GM18505 (cell line): Measurements from ENCODE around the gene TRAK1.
"Not testable (repeated sequence)": the region's sequence is repeated elsewhere in the genome, so short reads cannot be mapped to it uniquely, and the experiment has no call there.

Experiments
- ATAC-seq: cut with Tn5 transposase; IDR thresholded peaks from one replicate; pipeline ENCODE4 v1.9.1; 2021; ENCODE audit not compliant: unreplicated experiment
- POLR2A ChIP-seq: IDR thresholded peaks from 4 replicates; pipeline ENCODE4 v1.6.1; 2011; ENCODE audit warnings: borderline replicate concordance; ENCODE audit not compliant: insufficient read depth, insufficient read length; ENCODE audit errors: extremely low read depth

The TRAK1 gene

GRCh38 chr3:42090973-42091731, at the start of gene TRAK1:
Gene TRAK1 (plus strand): TSS chr3:42091357. CDS start chr3:42091470, 113 bp downstream.
- ATAC-seq, result no peak
- no peak for TF ChIP-seq POLR2A

GRCh38 chr3:42042747-42043098, 48.4 kb upstream of the TRAK1 start:
- no peak for ATAC-seq
- no peak for TF ChIP-seq POLR2A

DNA sequence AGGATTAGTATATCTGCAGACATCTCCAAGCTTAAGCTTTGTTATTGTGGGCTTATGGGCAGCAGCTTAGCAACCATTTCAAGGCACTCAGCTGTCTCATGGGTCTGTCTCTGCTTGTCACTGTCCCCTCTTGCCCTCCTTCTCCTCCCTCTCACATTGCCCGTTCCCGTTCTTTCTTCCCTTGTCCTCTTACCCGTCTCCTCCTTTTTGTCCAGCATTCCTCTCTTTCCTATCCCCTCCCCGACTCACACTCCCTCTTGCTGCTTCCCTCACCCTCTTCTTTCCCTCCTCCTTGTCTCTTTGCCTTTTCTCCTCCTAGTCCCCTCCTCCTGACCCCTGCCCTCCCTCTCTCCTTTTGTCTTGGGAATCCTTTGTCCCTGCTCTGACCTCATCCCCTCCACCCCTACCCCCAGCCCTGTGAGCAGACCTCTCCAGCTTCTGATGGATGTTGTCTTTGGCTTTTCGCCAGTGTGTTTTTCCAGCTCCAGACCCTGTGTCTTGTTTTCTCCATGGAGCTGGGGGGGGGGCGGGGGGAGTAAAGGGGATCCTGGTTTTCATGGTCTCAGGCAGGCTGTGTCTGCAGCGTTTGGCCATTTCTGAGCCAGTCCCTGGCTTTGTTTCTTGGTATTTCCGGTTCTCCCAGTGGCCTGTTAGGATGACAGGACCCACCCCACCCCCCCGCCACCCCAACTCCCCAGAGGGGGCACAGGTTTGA, 47.9 kb upstream of the TRAK1 start:
- no peak for ATAC-seq
- no peak for TF ChIP-seq POLR2A

DNA sequence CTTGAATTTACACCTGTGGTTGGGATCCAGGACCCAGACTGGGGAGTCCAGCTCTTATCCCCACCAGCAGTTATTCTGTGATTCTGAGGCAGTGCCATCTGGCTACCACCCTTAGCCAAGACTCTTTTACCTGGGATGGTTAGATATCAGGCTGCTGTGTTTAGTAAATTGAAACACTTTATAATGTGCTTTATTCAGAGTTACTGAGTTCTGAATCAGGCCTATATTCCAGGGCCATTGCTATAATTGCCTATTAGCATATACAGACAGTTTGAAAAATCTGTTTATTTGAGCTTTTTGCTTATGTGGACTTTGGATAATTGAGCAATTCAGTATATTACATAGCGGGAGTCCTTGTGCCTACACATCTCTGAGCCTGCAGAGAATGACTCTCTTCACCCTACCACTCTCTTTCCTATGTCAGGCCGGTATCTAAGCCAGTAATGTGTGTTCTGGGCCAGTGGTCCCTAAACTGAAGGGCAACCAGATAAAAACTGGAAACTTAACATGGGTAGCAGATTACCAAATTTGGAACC, 45.4 kb upstream of the TRAK1 start:
- no peak for ATAC-seq
- no peak for TF ChIP-seq POLR2A

- not testable (repeated sequence) for ATAC-seq
Measured at GRCh38 chr3:42048526-42048925, 42.6 kb upstream of the TRAK1 start.

DNA sequence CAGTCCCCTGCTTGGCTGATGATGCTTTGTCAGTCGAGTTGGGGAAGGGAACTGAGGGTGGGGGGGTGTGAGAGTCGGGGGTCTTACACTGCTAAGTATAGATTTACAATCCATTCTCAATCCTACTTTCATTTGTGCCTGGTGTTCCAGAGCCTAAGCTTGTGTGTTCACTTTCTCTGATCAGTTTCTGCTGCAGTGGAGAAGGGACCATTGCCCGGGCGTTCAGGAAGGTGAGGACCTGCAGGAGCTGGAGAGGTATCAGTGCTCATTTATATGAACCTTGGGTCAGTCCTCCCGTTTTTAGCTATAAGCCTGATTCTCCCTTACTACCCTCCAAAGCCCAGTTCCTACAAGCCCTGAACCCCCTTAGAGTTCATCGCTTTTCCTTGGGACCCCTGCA, 41.0 kb upstream of the TRAK1 start:
- no peak for TF ChIP-seq POLR2A
- no peak for ATAC-seq

DNA sequence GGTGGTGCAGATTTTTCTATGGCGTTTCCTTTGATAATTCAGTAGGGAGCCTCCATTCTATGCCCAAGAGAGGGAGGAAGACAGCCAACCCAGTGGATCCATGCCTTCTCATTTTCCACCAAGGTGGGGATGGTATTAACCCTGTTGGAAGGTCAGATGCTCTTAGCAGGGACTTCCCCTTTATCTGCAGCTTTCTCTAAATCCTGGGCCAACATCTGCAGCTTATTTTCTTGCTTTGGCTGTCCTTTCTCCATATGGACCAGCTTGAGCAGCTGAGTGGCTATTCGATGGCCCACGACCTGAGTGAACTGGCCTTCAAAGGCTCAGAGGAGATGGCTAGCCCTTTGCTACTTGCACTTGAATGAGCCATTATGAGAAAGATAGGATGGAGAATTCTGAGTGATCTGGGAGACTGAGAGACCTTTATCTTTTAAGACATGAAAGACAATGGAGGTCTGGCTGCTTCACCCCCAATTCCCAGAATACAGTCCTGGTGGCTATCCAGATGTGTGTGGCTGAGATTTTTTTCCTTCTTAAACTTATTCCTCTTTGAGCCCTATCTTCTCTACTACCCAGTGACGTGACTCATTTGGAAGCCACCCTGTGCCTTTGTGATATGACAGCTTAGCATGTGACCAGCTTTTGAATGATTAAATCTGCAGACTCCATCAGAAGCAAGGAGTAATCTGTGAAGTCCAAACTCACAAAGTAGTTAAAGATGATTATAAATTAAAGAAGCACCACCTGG, 39.6 kb upstream of the TRAK1 start:
- TF ChIP-seq POLR2A, result no peak
- ATAC-seq, result no peak

- ATAC-seq, result no peak
- TF ChIP-seq POLR2A, result no peak
Measured at GRCh38 chr3:42052132-42052483, 39.0 kb upstream of the TRAK1 start.

GRCh38 chr3:42052484-42053351, 38.4 kb upstream of the TRAK1 start:
- ATAC-seq, result no peak
- TF ChIP-seq POLR2A, result no peak

GRCh38 chr3:42053476-42053875, 37.7 kb upstream of the TRAK1 start:
- ATAC-seq, result no peak
- TF ChIP-seq POLR2A, result no peak

DNA sequence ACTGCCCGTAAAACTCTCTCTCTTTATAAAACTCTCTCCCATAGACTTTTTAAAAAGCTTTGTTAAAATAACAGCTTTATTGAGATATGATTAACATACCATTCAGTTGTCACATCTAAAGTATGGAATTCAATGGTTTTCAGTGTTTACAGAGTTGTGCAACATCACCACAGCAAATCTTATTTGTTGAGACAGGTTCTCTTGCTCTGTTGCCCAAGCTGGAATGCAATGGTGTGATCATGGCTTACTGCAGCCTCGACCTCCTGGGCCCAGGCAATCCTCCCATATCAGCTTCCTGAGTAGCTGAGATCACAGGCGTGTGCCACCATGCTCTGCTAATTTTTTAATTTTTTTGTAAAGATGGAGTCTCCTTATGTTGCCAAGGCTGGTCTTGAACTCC, 35.9 kb upstream of the TRAK1 start:
- TF ChIP-seq POLR2A, result no peak
- ATAC-seq, result no peak

DNA sequence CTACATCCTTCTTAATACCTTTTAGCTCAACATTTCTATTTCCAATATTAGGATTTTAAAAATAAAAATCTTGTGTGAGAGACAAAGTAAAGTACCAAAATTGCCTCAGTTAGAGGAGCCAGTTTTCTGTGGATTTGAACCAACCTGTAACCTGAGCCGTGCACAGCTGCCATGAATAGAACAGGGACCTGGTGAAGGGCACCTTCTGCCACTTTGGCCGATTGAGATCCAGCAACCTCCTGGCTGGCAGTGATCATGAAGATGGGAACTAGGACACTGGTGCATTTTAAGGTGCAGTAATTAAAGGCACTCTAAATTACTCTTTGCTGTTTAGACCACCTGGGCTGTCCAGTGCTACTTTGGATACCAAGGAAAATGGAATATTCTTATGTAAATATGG, 34.3 kb upstream of the TRAK1 start:
- no peak for ATAC-seq
- TF ChIP-seq POLR2A, result no peak

DNA sequence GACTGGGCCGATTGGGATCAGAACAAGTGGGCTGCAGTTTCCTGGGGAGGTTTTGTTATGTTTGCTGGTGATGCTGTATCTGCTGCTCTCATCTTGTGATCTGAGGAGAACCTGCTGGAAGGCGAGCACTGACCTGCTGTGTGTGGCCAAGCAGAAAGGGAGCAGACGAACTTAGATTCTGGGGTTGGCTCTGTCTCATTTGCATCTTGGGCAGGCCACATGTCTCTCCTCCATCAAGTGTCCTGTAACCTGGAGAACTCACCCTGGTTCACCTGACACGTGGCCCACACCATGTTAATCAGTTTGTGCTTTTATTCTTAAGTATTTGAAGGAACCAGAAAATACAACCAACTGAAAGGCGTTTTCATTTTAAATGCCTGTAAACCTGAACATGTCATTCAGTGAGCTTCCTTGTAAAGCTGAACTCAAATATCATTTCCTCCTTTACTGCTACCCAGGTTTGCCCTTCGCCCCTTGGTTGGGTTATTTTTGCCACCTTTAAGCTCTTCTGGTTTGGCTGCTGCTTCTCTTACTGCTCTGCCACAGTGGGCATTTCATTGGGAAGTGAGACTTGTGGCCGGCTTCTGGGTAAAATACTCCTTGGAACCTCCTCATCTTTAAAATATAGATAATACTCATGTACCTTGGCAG, 33.5 kb upstream of the TRAK1 start:
- no peak for ATAC-seq
- TF ChIP-seq POLR2A, result peak; percentile 29

- no peak for TF ChIP-seq POLR2A
- ATAC-seq, result no peak
Measured at GRCh38 chr3:42061025-42061712, 30.0 kb upstream of the TRAK1 start.
